ENCODE measurements around the gene KLK1.
"Not testable (repeated sequence)": the region's sequence is repeated elsewhere in the genome, so short reads cannot be mapped to it uniquely, and the experiment has no call there.

The KLK1 gene

DNA sequence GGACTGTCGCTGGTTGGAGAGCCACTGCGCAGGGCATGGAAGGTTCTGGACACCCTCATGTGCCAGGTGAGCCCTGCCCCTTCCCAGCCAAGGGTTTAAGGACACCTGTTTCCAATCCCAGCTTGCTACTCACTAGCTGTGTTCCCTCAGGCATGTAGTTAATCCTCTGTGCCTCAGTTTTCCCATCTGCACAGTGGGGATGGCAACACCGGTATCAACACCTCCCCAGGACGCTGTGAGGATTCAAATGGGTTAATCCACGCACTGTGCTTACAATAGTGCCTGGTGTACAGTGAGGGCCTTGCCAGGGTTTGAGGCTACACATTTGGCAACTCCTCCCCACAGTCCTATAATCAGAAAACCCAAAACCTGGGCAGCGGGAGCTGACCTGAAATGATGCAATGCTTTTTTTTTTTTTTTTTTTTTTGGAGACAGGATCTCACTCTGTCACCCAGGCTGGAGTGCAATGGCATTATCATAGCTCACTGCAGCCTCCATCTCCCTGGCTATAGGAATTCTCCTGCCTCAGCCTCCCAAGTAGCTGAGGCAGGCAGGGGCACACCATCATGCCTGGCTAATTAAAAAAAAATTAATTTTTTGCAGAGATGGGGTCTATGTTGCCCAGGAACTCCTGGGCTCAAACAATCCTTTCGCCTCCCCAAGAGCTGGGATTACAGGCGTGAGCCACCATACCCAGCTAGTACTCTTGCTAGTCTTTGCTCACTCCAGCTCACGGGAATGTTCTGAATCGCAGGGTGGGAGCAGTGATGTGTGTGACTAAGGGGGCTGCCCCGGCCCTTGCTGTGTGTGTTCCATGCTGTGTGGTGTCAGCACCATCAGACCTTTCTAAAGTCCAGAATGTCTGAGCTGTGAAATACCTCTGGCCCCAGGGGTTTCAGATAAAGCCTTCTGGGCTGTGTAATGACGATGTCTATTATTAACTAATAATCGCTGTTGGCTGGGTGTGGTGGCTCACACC is 31.0 kb downstream of the KLK1 start:
- DNase-seq (ENCODE audit: low read depth): no peak

DNA sequence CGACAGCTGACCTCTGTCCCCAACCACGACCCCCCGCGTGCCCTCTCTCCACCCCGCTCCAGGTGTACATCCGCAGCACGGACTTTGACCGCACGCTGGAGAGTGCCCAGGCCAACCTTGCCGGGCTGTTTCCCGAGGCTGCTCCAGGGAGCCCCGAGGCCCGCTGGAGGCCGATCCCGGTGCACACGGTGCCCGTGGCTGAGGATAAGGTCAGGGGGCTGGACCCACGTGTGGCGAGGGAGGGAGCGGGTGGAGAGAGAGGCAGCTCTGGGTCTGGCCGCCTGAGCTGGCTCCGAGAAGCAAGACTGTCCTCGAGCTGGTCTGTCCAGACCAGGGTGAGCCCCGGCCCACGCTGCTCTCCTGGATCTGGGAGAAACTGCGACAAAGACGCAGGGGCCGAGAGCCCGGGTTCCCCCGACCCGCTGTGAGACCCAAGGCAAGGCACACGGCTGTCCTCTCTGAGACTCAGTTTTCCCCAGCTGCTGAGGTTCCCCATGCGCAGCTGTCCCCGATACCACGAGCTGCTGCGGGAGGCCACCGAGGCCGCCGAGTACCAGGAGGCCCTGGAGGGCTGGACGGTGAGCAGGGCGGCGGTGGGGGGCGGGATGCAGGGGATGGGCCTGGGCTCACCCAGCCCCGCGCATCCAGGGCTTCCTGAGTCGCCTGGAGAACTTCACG is 31.9 kb downstream of the KLK1 start:
- no peak for DNase-seq (ENCODE audit: low read depth)

DNA sequence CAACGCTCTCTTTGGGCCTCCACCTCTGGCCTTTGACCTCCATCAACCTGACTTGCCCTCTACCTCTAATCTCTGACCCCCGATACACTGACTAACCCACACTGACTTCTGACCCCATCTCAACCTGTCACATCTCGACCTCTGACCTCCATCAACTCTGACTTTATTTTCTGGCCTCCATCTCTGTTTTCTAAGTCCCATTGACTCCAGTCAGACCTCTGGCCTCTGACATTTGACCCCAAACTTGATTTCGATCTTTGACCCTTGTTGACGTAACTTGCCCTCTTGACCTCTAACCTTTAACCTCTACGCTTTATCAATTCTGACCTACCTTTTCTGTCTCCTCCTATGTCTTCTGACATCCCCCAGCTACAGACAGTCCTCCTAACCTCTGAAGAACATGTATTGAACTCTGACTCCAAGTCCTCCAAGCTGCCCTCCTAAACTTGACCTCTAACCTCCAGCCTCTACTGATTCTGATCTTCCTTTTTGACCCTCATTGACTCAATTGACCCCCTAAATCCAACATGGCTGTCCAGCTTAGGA is 32.6 kb downstream of the KLK1 start:
- no peak for DNase-seq (ENCODE audit: low read depth)

DNA sequence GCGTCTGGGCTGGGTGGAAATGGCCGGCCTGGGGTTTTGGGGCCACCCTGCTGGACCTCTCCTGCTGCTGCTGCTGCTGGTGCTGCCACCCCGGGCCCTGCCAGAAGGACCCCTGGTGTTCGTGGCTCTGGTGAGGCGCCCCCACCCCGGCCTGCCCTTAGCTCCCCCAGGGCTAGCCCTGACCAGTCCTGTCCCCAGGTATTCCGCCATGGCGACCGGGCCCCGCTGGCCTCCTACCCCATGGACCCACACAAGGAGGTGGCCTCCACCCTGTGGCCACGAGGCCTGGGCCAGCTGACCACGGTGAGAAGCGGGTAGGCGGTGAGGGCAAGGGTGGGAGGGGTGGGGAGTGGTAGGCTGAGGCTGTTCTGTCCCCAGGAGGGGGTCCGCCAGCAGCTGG is 33.2 kb downstream of the KLK1 start, which contains the start of gene ACP4:
Gene ACP4, plus strand, starts transcription at position 20 of the 400 bp plus-strand sequence. Its CDS starts 0 bp downstream, at position 20.
- DNase-seq (ENCODE audit: low read depth): no peak

DNA sequence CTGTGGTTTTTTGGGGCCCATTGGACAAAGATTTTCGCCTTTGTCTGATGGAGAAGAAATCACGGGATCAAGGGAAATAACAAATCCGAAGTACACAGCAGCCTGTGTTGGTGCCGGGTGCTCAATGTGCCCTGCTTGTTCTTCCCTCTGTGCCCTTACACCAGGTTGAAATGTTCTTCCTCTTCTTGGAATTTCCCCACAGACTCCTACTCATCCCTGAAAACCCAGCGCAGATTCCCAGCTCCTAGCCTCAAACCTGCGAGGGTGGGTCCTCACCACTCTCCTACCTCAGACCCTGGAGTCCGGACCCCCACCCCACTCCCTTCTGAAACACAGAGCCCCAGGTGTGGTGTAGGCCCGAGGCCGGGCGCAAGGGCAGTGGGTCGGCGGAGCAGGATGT is 38.3 kb downstream of the KLK1 start:
- no peak for DNase-seq (ENCODE audit: low read depth)

DNA sequence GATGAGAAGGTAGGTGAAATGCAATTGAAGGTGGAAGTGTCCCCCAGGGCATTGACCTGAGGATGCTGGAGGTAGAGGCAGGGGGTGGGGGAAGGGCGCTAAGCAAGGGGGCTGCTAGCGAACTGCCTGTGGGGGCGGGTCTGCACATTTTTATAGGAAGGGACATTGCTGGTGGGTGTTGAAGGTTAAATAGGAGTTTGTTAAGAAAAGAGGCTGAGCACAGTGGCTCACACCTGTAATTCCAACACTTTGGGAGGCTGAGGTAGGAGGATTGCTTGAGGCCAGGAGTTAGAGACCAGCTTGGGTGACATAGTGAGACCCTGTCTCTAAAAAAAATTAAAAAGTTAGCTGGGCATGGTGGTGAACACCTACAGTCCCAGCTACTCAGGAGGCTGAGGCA is 38.9 kb downstream of the KLK1 start:
- DNase-seq (ENCODE audit: low read depth): no peak

DNA sequence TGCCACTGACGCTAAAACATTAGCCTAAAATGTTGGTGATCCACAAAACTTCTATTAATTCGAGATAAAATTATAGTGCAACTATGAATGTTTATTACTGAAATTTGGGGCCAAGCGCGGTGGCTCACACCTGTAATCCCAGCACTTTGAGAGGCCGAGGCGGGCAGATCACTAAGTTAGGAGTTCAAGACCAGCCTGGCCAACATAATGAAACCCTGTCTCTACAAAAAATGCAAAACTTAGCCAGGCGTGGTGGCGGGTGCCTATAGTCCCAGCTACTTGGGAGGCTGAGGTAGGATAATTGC is 39.8 kb downstream of the KLK1 start:
- not testable (repeated sequence) for DNase-seq (ENCODE audit: low read depth)

DNA sequence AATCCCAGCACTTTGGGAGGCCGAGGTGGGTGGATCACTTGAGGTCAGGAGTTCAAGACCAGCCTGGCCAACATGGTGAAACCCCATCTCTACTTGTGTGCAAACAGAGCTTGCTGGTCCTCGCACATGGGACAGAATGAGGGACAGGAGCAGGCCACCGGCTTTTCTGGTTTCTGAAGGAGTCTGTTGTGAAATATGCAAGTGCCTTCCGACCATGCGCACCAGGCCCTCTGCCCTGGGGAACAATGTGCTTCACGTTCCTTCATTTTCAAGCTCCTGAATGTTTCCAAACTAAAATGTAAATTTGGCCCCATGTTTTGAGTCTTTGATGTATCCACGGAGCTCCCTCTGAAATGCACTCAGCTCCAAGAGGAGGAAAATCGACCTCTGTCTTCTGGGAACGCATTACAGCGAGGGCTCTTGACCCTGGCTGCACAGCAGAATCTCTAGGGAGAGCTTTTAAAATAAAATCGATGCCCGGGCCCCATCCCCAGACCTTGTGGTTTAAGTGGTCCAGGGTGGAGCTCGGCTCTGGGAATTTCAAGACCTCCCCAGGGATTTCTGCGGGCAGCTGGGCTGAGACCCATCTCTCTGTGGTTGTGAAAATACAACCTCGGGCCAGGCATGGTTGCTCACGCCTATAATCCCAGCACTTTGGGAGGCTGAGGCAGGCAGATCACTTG is 42.7 kb downstream of the KLK1 start:
- DNase-seq (ENCODE audit: low read depth): no peak

DNA sequence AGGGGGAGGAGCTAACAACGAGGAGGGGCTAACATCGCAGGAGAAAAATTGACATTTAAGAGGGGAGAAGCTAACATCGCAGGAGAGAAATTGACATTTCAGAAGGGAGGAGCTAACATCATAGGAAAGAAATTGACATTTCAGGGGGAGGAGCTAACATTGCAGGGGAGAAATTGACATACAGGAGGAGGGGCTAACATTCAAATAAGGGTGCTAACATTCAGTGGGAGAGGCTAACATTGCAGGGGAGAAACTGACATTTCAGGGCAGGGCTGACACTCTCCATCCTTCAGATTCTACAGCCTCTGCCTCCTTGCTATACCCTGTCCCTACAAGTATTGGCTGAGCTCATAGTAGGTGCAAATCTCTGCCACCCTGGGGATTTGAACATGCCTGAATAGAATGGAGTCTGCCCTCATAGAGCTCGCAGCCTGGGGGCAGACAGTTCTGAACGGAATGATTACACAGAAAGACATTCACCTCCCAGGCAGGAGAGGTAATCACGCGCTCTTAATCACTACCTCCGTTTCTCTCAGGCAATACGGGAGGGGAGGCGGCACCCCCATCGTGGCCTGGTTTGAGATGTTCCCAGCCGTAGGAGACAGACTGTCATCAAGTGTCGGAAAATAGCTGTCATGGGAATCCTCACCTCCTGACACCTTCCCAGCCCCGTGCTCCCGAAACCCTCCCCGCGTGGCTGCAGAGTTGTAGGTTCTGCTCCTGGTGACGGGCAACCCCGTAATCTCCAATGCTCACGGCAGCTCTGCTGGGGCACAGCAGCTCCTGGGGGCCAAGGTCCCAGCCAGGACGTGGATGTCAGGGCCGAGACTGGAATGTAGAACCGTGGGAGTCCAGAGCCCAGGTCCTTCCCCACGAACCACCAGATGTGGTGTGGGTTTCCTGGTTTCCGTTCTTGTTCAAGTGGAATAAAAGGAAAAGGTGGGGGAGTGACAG is 43.8 kb downstream of the KLK1 start:
- no peak for DNase-seq (ENCODE audit: low read depth)

DNA sequence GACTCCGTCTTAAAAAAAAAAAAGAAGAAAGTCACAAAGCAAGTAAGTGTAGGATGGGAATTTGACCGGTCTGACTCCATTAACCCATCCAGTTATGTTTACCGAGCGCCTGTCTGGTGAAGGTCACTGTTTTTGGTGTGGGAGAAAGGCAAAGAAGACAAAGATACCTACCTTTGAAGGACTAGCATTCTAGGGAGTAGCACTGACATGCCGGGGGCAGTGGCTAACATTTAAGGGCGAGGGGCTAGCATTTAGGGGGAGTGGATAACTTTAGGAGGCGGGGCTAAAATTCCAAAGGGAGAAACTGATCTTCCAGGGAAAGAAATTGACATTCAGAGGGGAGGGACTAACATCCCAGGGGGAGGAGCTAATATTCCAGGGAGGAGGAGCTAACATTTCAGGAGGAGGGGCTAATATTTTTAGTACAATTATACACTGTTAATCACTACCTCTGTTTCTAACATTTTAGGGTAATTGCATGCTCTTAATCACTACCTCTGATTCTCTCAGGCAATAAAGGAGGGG is 44.6 kb downstream of the KLK1 start:
- no peak for DNase-seq (ENCODE audit: low read depth)

DNA sequence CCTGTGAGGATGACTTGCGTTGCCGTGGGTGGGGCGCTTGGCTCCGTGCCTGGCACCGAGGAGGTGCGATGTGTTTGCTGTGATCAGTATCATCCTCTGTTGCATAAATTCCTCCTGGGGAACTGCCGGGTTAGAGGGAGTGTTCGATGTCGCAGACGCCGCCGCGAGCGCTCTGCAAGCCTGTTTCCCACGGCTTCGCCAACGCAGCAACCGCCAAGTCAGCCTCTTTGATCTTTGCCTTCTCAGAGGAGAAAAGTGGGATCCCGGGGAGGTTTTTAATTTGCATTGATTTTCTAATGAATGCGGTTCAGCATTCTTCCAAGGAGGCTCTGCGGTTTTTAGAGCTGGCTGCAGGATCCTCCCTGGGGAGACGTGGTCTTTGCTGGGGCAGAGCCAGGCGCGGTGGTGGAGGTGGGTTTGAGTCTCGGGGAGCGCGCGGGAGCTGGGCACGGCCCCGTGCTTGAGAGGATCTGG is 45.7 kb downstream of the KLK1 start:
- DNase-seq (ENCODE audit: low read depth): no peak

DNA sequence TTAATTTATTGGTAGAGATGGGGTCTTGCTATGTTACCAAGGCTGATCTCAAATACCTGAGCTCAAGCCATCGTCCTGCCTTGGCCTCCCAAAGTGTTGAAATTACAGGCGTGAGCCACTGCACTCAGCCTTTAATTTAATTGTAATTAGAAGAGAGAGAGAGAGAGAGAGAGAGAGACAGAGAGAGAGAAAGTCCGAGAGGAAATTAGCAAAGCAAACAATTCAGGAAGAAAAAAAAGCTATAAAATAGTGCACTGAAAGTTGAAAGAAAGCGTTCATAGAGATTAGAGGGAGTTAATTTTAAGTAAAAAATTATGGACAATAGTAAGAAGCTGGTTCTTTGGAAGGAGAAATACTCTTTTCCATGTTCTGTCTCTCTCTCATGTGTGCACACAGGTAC is 46.3 kb downstream of the KLK1 start:
- DNase-seq (ENCODE audit: low read depth): no peak

DNA sequence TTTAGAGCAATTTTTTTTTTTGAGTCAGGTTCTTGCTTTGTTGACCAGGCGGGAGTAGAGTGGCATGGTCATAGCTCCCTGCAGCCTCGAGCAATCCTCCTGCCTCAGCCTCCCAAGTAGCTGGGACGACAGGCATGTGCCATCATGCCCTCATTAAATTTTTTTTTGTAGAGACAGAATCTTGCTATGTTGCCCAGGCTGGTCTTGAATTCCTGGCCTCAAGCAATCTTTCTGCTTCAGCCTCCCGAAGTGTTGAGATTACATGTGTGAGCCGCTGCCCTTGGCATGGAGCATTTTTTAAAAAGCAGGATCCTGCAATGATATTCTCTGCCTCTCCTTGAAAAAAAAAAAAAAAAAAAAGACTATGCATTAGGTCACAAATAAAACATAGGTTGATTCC is 47.5 kb downstream of the KLK1 start:
- DNase-seq (ENCODE audit: low read depth): no peak

DNA sequence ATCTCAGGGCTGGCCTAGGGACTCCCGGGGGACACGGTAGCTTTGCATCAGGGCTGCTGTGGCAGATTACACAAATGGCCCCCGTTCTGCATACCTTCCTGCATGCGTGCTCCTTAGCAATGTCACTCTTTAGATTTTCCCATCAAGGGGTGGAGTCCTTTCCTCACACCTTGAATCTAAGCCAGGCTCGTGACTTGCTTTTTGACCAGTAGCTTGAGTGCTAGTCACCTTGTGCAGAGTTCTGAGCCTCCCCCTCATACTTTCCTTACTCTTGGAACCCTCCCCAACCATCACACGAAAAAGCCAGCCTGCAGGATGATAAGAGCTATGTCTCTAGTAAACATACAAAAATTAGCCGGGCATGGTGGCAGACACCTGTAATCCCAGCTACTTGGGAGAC is 50.1 kb downstream of the KLK1 start:
- not testable (repeated sequence) for DNase-seq (ENCODE audit: low read depth)

DNA sequence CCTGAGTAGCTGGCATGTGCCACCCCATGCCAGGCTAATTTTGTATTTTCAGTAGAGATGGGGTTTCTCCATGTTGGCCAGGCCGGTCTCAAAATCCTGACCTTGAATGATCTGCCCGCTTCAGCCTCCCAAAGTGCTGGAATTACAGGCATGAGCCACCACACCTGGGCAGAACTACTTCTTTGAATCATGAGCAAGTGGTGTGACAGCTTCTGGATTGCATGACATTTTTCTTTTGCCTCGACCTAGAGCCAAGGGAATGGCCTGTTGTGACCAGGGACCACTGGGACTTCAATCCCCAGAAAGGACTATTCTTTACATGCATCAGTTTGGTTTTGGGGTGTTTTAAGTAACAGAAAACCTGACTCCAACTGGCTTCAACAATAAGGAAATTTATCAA is 50.7 kb downstream of the KLK1 start:
- not testable (repeated sequence) for DNase-seq (ENCODE audit: low read depth)

DNA sequence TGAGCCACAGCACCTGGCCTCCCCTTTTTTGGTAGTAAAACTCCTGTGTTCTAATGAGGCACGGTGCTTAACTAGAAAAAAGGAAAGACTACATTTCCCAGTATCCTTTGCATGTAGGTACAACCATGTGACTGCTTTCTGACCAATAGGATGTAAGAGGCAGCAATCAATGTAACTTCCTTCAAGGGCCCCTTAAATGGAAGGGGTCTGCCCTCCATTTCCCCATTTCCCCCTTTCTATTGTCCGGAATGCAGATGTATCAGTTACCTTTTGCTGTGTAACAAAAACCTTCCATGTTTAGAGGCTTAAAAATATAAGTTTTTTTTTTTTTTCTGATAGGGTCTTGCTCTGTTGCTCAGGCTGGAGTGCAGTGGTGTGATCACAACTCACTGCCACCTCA is 51.1 kb downstream of the KLK1 start:
- no peak for DNase-seq (ENCODE audit: low read depth)

DNA sequence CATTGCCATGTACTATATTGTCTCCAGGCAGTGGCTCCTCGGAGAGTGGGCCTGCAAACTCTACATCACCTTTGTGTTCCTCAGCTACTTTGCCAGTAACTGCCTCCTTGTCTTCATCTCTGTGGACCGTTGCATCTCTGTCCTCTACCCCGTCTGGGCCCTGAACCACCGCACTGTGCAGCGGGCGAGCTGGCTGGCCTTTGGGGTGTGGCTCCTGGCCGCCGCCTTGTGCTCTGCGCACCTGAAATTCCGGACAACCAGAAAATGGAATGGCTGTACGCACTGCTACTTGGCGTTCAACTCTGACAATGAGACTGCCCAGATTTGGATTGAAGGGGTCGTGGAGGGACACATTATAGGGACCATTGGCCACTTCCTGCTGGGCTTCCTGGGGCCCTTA is 52.7 kb downstream of the KLK1 start:
- DNase-seq (ENCODE audit: low read depth): no peak

DNA sequence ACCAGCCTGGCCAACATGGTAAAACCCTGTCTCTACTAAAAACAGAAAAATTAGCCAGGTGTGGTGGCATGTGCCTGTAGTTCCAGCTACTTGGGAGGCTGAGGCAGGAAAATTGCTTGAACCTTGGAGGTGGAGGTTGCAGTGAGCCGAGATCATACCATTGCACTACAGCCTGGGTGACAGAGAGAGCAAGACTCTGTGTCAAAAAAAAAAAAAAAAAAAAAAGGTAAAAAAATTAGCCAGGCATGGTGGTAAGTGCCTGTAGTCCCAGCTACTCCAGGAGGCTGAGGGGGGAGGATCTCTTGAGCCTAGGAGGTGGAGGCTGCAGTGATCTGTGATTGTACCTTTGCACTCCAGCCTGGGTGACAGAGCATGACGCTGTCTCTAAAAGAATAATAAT is 53.4 kb downstream of the KLK1 start, which contains the start of gene GPR32:
Gene GPR32, plus strand, starts transcription at position 301 of the 400 bp plus-strand sequence. CDS start 137 bp downstream, outside the sequence.
- DNase-seq (ENCODE audit: low read depth): not testable (repeated sequence)

All from stimulated activated CD8-positive, alpha-beta memory T cell treated with anti-CD3 and anti-CD28 coated beads, Interleukin-7, amount 100 ng/mL, for 24 hours (primary cell).